ENCODE data around the gene MAMDC4. TPM values are rescaled to one million over a fixed set of nuclear protein-coding genes. Genes with fewer than 3 reads are reported as not detected.

Gene MAMDC4
- total RNA-seq, 1 experiment from 2014 or later: 6.3 TPM

- no peak for DNase-seq (ENCODE audit: low read depth, low spot score)
- in situ Hi-C loops (cut with HindIII; ENCODE audit: low pct_unique_long_range_greater_than_20kb, low sequenced_read_pairs): no loop called here
- intact Hi-C loops (cut with micrococcal nuclease; ENCODE audit: unreplicated experiment): no loop called here
Measured at GRCh38 chr9:136825295-136826187, 26.6 kb upstream of the MAMDC4 start.

DNA sequence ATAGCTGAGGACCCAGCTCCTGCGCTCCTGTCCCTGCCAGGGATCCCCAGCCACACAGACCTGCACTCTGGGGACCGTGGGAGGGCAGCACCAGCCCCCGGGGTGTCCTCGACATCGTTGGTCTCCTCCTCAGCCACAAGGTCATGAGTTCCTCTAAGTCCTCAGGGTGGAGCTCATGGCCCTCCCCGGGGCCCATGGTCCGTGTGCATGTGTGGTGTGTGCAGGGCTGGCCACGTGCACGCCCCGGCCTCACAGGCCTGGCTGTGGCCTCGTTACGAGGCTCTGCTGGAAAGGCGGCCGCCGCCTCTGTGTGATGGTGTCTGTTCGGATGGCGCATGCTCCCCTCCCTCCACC, 26.0 kb upstream of the MAMDC4 start:
- H3K4me3 ChIP-seq (ENCODE audit: low read depth in 2 of 2, low read length in 2 of 2): no peak overlapping the region
- TF ChIP-seq, protein P1, sequence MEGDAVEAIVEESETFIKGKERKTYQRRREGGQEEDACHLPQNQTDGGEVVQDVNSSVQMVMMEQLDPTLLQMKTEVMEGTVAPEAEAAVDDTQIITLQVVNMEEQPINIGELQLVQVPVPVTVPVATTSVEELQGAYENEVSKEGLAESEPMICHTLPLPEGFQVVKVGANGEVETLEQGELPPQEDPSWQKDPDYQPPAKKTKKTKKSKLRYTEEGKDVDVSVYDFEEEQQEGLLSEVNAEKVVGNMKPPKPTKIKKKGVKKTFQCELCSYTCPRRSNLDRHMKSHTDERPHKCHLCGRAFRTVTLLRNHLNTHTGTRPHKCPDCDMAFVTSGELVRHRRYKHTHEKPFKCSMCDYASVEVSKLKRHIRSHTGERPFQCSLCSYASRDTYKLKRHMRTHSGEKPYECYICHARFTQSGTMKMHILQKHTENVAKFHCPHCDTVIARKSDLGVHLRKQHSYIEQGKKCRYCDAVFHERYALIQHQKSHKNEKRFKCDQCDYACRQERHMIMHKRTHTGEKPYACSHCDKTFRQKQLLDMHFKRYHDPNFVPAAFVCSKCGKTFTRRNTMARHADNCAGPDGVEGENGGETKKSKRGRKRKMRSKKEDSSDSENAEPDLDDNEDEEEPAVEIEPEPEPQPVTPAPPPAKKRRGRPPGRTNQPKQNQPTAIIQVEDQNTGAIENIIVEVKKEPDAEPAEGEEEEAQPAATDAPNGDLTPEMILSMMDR (IDR thresholded peaks at IDR 0.05): no peak
- TF ChIP-seq, protein P2, sequence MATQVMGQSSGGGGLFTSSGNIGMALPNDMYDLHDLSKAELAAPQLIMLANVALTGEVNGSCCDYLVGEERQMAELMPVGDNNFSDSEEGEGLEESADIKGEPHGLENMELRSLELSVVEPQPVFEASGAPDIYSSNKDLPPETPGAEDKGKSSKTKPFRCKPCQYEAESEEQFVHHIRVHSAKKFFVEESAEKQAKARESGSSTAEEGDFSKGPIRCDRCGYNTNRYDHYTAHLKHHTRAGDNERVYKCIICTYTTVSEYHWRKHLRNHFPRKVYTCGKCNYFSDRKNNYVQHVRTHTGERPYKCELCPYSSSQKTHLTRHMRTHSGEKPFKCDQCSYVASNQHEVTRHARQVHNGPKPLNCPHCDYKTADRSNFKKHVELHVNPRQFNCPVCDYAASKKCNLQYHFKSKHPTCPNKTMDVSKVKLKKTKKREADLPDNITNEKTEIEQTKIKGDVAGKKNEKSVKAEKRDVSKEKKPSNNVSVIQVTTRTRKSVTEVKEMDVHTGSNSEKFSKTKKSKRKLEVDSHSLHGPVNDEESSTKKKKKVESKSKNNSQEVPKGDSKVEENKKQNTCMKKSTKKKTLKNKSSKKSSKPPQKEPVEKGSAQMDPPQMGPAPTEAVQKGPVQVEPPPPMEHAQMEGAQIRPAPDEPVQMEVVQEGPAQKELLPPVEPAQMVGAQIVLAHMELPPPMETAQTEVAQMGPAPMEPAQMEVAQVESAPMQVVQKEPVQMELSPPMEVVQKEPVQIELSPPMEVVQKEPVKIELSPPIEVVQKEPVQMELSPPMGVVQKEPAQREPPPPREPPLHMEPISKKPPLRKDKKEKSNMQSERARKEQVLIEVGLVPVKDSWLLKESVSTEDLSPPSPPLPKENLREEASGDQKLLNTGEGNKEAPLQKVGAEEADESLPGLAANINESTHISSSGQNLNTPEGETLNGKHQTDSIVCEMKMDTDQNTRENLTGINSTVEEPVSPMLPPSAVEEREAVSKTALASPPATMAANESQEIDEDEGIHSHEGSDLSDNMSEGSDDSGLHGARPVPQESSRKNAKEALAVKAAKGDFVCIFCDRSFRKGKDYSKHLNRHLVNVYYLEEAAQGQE (IDR thresholded peaks at IDR 0.05; ENCODE audit: insufficient read depth in 1 of 2, low read depth in 2 of 2, low read length in 1 of 2): no peak
- TF ChIP-seq POLR2AphosphoS5 (IDR thresholded peaks at IDR 0.05; ENCODE audit: low read depth, low read length): no peak
- no peak for TF ChIP-seq SIN3A (IDR thresholded peaks at IDR 0.05; ENCODE audit: borderline replicate concordance, insufficient read depth, low read depth, low read length)
- no peak for TF ChIP-seq TCF7L2 (IDR thresholded peaks at IDR 0.05; ENCODE audit: low read depth, low read length)
- no TSS peak for BruUV-seq (replicated peaks)
- H3K4me1 ChIP-seq (ENCODE audit: control insufficient read depth, insufficient read depth, low read length): no peaks in the 10 kb centered on the region
- intact Hi-C loops (cut with micrococcal nuclease; ENCODE audit: unreplicated experiment) (no loop called here), in situ Hi-C loops (cut with HindIII; ENCODE audit: low pct_unique_long_range_greater_than_20kb, low sequenced_read_pairs) (no loop called here)
- ATAC-seq (no peak), DNase-seq (ENCODE audit: low read depth, low spot score) (no peak)
- no peak overlapping the region for H3K27ac ChIP-seq (ENCODE audit: low read length)
- H3K36me3 ChIP-seq (ENCODE audit: control insufficient read depth, insufficient read depth, low read length): no peaks in the 10 kb centered on the region; the same call in 1 of the 2 replicates
- H3K9me3 ChIP-seq (ENCODE audit: control insufficient read depth, insufficient read depth, low read depth, low read length): no peaks in the 10 kb centered on the region
- ChIA-PET CTCF (no interaction called here), POLR2A (no interaction called here)
- no peaks in the 10 kb centered on the region for H3K27me3 ChIP-seq (ENCODE audit: control insufficient read depth, insufficient read depth, low read length)

More at GRCh38 chr9:136825295-136826187, 26.6 kb upstream of the MAMDC4 start:
- ChIA-PET POLR2A (no interaction called here), CTCF (interaction anchor here (0.7 kb wide), 1 partner anchor 17 kb away, joined by 3 read pairs; the partner anchor contains the start of gene AJM1)
- H3K4me1 ChIP-seq (ENCODE audit: control insufficient read depth, insufficient read depth, low read length): no peaks in the 10 kb centered on the region
- H3K4me3 ChIP-seq (ENCODE audit: low read depth in 2 of 2, low read length in 2 of 2): no peak overlapping the region
- no peak for ATAC-seq
- no peak overlapping the region for H3K27ac ChIP-seq (ENCODE audit: low read length)
- BruUV-seq (replicated peaks): no TSS peak
- H3K36me3 ChIP-seq (ENCODE audit: control insufficient read depth, insufficient read depth, low read length): no peaks in the 10 kb centered on the region; the same call in 1 of the 2 replicates
- no peaks in the 10 kb centered on the region for H3K9me3 ChIP-seq (ENCODE audit: control insufficient read depth, insufficient read depth, low read depth, low read length)
- no peaks in the 10 kb centered on the region for H3K27me3 ChIP-seq (ENCODE audit: control insufficient read depth, insufficient read depth, low read length)
- TF ChIP-seq, protein P2 (IDR thresholded peaks at IDR 0.05; ENCODE audit: insufficient read depth in 1 of 2, low read depth in 2 of 2, low read length in 1 of 2): no peak
- TF ChIP-seq POLR2AphosphoS5 (IDR thresholded peaks at IDR 0.05; ENCODE audit: low read depth, low read length) (no peak), SIN3A (IDR thresholded peaks at IDR 0.05; ENCODE audit: borderline replicate concordance, insufficient read depth, low read depth, low read length) (no peak), TCF7L2 (IDR thresholded peaks at IDR 0.05; ENCODE audit: low read depth, low read length) (no peak)
- TF ChIP-seq, protein P1 (IDR thresholded peaks at IDR 0.05): no peak
